SJCRH30 (cell line): ENCODE measurements around the gene GSTM3. TPM values are rescaled to one million over a fixed set of nuclear protein-coding genes. Genes with fewer than 3 reads are reported as not detected.
"Not testable (repeated sequence)": the region's sequence is repeated elsewhere in the genome, so short reads cannot be mapped to it uniquely, and the experiment has no call there.

Experiments
- DNase-seq, 2 experiments: peaks; one replicate each; pipeline ENCODE4 v3.0.0-alpha.2; 2015 to 2020
- H3K27ac ChIP-seq: fragments of 250-450 bp; sonication (Bioruptor Pico); 2 replicates; pipeline ENCODE4 v1.5.1; 2020; ENCODE audit warnings: mild to moderate bottlenecking, moderate library complexity
- H3K27me3 ChIP-seq: fragments of 250-450 bp; sonication (Bioruptor Pico); 2 replicates; pipeline ENCODE4 v1.5.1; 2020; ENCODE audit warnings: mild to moderate bottlenecking, moderate library complexity
- H3K36me3 ChIP-seq: fragments of 250-450 bp; sonication (Bioruptor Pico); 2 replicates; pipeline ENCODE4 v1.5.1; 2020; ENCODE audit warnings: mild to moderate bottlenecking, moderate library complexity
- H3K4me1 ChIP-seq: fragments of 250-450 bp; sonication (Bioruptor Pico); 2 replicates; pipeline ENCODE4 v1.5.1; 2020; ENCODE audit warnings: mild to moderate bottlenecking, moderate library complexity
- H3K4me3 ChIP-seq: fragments of 250-450 bp; sonication (Bioruptor Pico); 2 replicates; pipeline ENCODE4 v1.5.1; 2020; ENCODE audit warnings: mild to moderate bottlenecking, moderate library complexity
- H3K9me3 ChIP-seq: fragments of 250-450 bp; sonication (Bioruptor Pico); replicated peaks from 2 replicates; pipeline ENCODE4 v1.5.1; 2020; ENCODE audit warnings: mild to moderate bottlenecking, moderate library complexity
- total RNA-seq: library from RNA; depleted of rRNA; stranded (reverse); fragments of >200 nt; shearing (Covaris generic); gene quantifications from 2 replicates; pipeline ENCODE4 v1.2.3, GENCODE V29; 2014

GSTM3 gene
- total RNA-seq, 1 experiment from 2014 or later: 31.4 TPM

GRCh38 chr1:109714661-109715372 is 26.0 kb downstream of the GSTM3 start:
- H3K4me3 ChIP-seq: no peak overlapping the region
- H3K9me3 ChIP-seq: no peaks in the 10 kb centered on the region
- H3K27me3 ChIP-seq: peaks cover 3% of the 10 kb centered on the region; the same call in 1 of the 2 replicates
- no peak overlapping the region for H3K27ac ChIP-seq
- no peaks in the 10 kb centered on the region for H3K36me3 ChIP-seq
- no peak for DNase-seq
- H3K4me1 ChIP-seq: no peaks in the 10 kb centered on the region

GRCh38 chr1:109713636-109714035 is 27.2 kb downstream of the GSTM3 start:
- Histone ChIP-seq H3K9me3 (no peaks in the 10 kb centered on the region), H3K27me3 (peaks cover 3% of the 10 kb centered on the region; the same call in 1 of the 2 replicates), H3K4me1 (no peaks in the 10 kb centered on the region), H3K4me3 (no peak overlapping the region), H3K27ac (no peak overlapping the region), H3K36me3 (no peaks in the 10 kb centered on the region)
- no peak for DNase-seq

- DNase-seq: peak in 1 of 2 experiments; percentile 0
- Histone ChIP-seq H3K9me3 (no peaks in the 10 kb centered on the region), H3K27ac (no peak overlapping the region), H3K4me3 (no peak overlapping the region), H3K27me3 (0 out of 2 replicates have a peak, but pooled peaks cover 3% of the 10 kb centered on the region), H3K36me3 (no peaks in the 10 kb centered on the region), H3K4me1 (no peaks in the 10 kb centered on the region)
Observed at GRCh38 chr1:109712321-109712864, 28.4 kb downstream of the GSTM3 start.

GRCh38 chr1:109711593-109712320 is 29.1 kb downstream of the GSTM3 start, which contains the start of gene GSTM5:
TSS of gene GSTM5 (plus strand) at chr1:109712251. CDS start at chr1:109712313, 62 bp downstream.
- H3K4me1 ChIP-seq, H3K4me3 ChIP-seq, H3K27ac ChIP-seq, H3K36me3 ChIP-seq, H3K9me3 ChIP-seq, H3K27me3 ChIP-seq: not testable (repeated sequence)
- DNase-seq: peak in 1 of 2 experiments; percentile 0

- H3K4me3 ChIP-seq, DNase-seq, H3K27me3 ChIP-seq, H3K27ac ChIP-seq, H3K4me1 ChIP-seq, H3K36me3 ChIP-seq, H3K9me3 ChIP-seq: not testable (repeated sequence)
Observed at GRCh38 chr1:109709822-109710221, 31.0 kb downstream of the GSTM3 start.

- not testable (repeated sequence) for H3K36me3 ChIP-seq
Observed at GRCh38 chr1:109708949-109709348, 31.9 kb downstream of the GSTM3 start.

GRCh38 chr1:109705411-109705810 is 35.4 kb downstream of the GSTM3 start:
- Histone ChIP-seq H3K4me3 (no peak overlapping the region), H3K4me1 (no peaks in the 10 kb centered on the region), H3K9me3 (no peaks in the 10 kb centered on the region), H3K36me3 (no peaks in the 10 kb centered on the region), H3K27ac (no peak overlapping the region), H3K27me3 (no peaks in the 10 kb centered on the region)
- no peak for DNase-seq

More at GRCh38 chr1:109708949-109709348, 31.9 kb downstream of the GSTM3 start:
- peak in 1 of 2 experiments; percentile 0 for DNase-seq
- H3K4me1 ChIP-seq, H3K27ac ChIP-seq, H3K9me3 ChIP-seq, H3K27me3 ChIP-seq, H3K4me3 ChIP-seq: not testable (repeated sequence)

GRCh38 chr1:109704173-109704572 is 36.7 kb downstream of the GSTM3 start:
- no peak overlapping the region for H3K4me3 ChIP-seq
- H3K27me3 ChIP-seq: no peaks in the 10 kb centered on the region
- H3K36me3 ChIP-seq: no peaks in the 10 kb centered on the region
- DNase-seq: no peak
- no peak overlapping the region for H3K27ac ChIP-seq
- H3K4me1 ChIP-seq: no peaks in the 10 kb centered on the region
- no peaks in the 10 kb centered on the region for H3K9me3 ChIP-seq

GRCh38 chr1:109702940-109703339 is 37.9 kb downstream of the GSTM3 start:
- not testable (repeated sequence) for H3K27ac ChIP-seq, H3K4me1 ChIP-seq, H3K27me3 ChIP-seq, H3K36me3 ChIP-seq, H3K4me3 ChIP-seq, H3K9me3 ChIP-seq, DNase-seq

- not testable (repeated sequence) for H3K9me3 ChIP-seq, H3K36me3 ChIP-seq, H3K4me3 ChIP-seq, H3K27ac ChIP-seq, DNase-seq, H3K4me1 ChIP-seq, H3K27me3 ChIP-seq
Observed at GRCh38 chr1:109697861-109698260, 43.0 kb downstream of the GSTM3 start.

- DNase-seq: no peak
- Histone ChIP-seq H3K4me3 (no peak overlapping the region), H3K36me3 (no peaks in the 10 kb centered on the region), H3K27ac (no peak overlapping the region), H3K9me3 (no peaks in the 10 kb centered on the region), H3K27me3 (no peaks in the 10 kb centered on the region), H3K4me1 (no peaks in the 10 kb centered on the region)
Observed at GRCh38 chr1:109697066-109697465, 43.8 kb downstream of the GSTM3 start.

- DNase-seq, H3K27me3 ChIP-seq, H3K4me1 ChIP-seq, H3K9me3 ChIP-seq, H3K27ac ChIP-seq, H3K36me3 ChIP-seq, H3K4me3 ChIP-seq: not testable (repeated sequence)
Observed at GRCh38 chr1:109695138-109695537, 45.7 kb downstream of the GSTM3 start.

GRCh38 chr1:109694400-109694799 is 46.4 kb downstream of the GSTM3 start:
- not testable (repeated sequence) for DNase-seq, H3K4me1 ChIP-seq, H3K9me3 ChIP-seq, H3K4me3 ChIP-seq, H3K36me3 ChIP-seq, H3K27ac ChIP-seq, H3K27me3 ChIP-seq

GRCh38 chr1:109691759-109692158 is 49.1 kb downstream of the GSTM3 start:
- H3K4me1 ChIP-seq: no peaks in the 10 kb centered on the region
- no peak overlapping the region for H3K4me3 ChIP-seq
- no peak for DNase-seq
- H3K36me3 ChIP-seq: no peaks in the 10 kb centered on the region
- no peaks in the 10 kb centered on the region for H3K9me3 ChIP-seq
- H3K27me3 ChIP-seq: no peaks in the 10 kb centered on the region
- H3K27ac ChIP-seq: no peak overlapping the region

- no peak for DNase-seq
- Histone ChIP-seq H3K27me3 (no peaks in the 10 kb centered on the region), H3K4me3 (no peak overlapping the region), H3K9me3 (no peaks in the 10 kb centered on the region), H3K27ac (no peak overlapping the region), H3K36me3 (no peaks in the 10 kb centered on the region), H3K4me1 (no peaks in the 10 kb centered on the region)
Observed at GRCh38 chr1:109689844-109690405, 50.9 kb downstream of the GSTM3 start.
